OCI-LY7 (cell line): ENCODE measurements around the gene ANO10. TPM values are rescaled to one million over a fixed set of nuclear protein-coding genes. Genes with fewer than 3 reads are reported as not detected.

Experiments
- BruUV-seq: library from RNA; stranded (reverse); fragments of 400-500 nt; replicated peaks from 2 replicates; lab custom pipeline; 2021; lab: Mats Ljungman, UMichigan
- CTCF ChIA-PET: fragments of 300-600 bp; sonication (Branson Sonifier 250); formaldehyde crosslinking; loops from one replicate; lab custom pipeline; 2022; ENCODE audit warnings: antibody characterized with exemption; ENCODE audit not compliant: unreplicated experiment; lab: Charles Lee
- POLR2A ChIA-PET: fragments of 300-600 bp; sonication (Branson Sonifier 250); formaldehyde crosslinking; loops from one replicate; lab custom pipeline; 2022; ENCODE audit warnings: antibody characterized with exemption; lab: Charles Lee
- DNase-seq: peaks from one replicate; pipeline ENCODE4 v3.0.0-alpha.2; 2015; ENCODE audit warnings: low spot score
- H2AFZ ChIP-seq: fragments of 200-600 bp; sonication (generic), shearing (Covaris generic); 2 replicates; pipeline ENCODE4 v1.6.1; 2014; ENCODE audit warnings: mild to moderate bottlenecking, antibody characterized with exemption, low read length, moderate library complexity
- H3K27ac ChIP-seq: fragments of 200-600 bp; sonication (generic); 2 replicates; pipeline ENCODE4 v1.5.1; 2014; ENCODE audit warnings: mixed run types, low read depth, mild to moderate bottlenecking, moderate library complexity, low read length, inconsistent platforms; ENCODE audit not compliant: poor library complexity, severe bottlenecking
- H3K36me3 ChIP-seq: fragments of 200-600 bp; sonication (generic); 2 replicates; pipeline ENCODE4 v1.6.1; 2014; ENCODE audit warnings: mild to moderate bottlenecking, antibody characterized with exemption, low read length, moderate library complexity, mixed read lengths; ENCODE audit not compliant: insufficient read depth
- H3K4me1 ChIP-seq: fragments of 200-600 bp; sonication (generic); 2 replicates; pipeline ENCODE4 v1.5.1; 2014; ENCODE audit warnings: mild to moderate bottlenecking, low read length; ENCODE audit not compliant: insufficient read depth, poor library complexity, severe bottlenecking
- H3K4me2 ChIP-seq: fragments of 200-600 bp; sonication (generic); 2 replicates; pipeline ENCODE4 v1.6.1; 2014; ENCODE audit warnings: mild to moderate bottlenecking, low read length
- H3K4me3 ChIP-seq: fragments of 200-600 bp; sonication (generic); 2 replicates; pipeline ENCODE4 v1.5.1; 2014; ENCODE audit warnings: mild to moderate bottlenecking, low read depth, low read length; ENCODE audit not compliant: poor library complexity, severe bottlenecking
- H3K79me2 ChIP-seq: fragments of 200-600 bp; sonication (generic); 2 replicates; pipeline ENCODE4 v1.6.1; 2016; ENCODE audit warnings: low read depth, mild to moderate bottlenecking, low read length, moderate library complexity, mixed read lengths; ENCODE audit not compliant: insufficient read depth
- H3K9me2 ChIP-seq: fragments of 200-600 bp; sonication (generic); 2 replicates; pipeline ENCODE4 v1.6.1; 2016; ENCODE audit warnings: mild to moderate bottlenecking, low read length, mixed read lengths; ENCODE audit not compliant: insufficient read depth
- H3K9me3 ChIP-seq: fragments of 200-600 bp; sonication (generic); 2 replicates; pipeline ENCODE4 v1.6.1; 2014; ENCODE audit warnings: mild to moderate bottlenecking, mixed run types, low read length, mixed read lengths
- H4K20me1 ChIP-seq: fragments of 200-600 bp; sonication (generic); 2 replicates; pipeline ENCODE4 v1.6.1; 2014; ENCODE audit warnings: mild to moderate bottlenecking, antibody characterized with exemption, low read length, moderate library complexity, mixed read lengths; ENCODE audit not compliant: insufficient read depth
- CTCF ChIP-seq: fragments of 200-600 bp; sonication (generic); conservative IDR thresholded peaks from 2 replicates; pipeline ENCODE4 v1.5.1; 2014; ENCODE audit warnings: mild to moderate bottlenecking, antibody characterized with exemption, low read length, moderate library complexity, mixed read lengths
- EZH2phosphoT487 ChIP-seq: fragments of 200-600 bp; sonication (generic); IDR thresholded peaks from 2 replicates; pipeline ENCODE4 v1.6.1; 2018; ENCODE audit warnings: low read depth, borderline replicate concordance, mild to moderate bottlenecking, mixed run types, antibody characterized with exemption, low read length, moderate library complexity, mixed read lengths
- intact Hi-C: fragments of 100-400 bp; cut with micrococcal nuclease; formaldehyde crosslinking; loops from one replicate; pipeline ENCODE4 v1.10.0; 2022; ENCODE audit not compliant: unreplicated experiment
- total RNA-seq, 2 experiments: library from RNA; depleted of rRNA in 1 of 2; stranded (reverse); fragments of >200 nt in 1 of 2; shearing (Covaris generic) in 1 of 2; gene quantifications; 2 replicates each; pipeline ENCODE4 v1.2.3, GENCODE V29; 2014 to 2022

ANO10 gene
- total RNA-seq, 2 experiments from 2014 or later, result 2.2 to 5.8 TPM

GRCh38 chr3:43365601-43366305, 256.1 kb downstream of the ANO10 start:
- ChIA-PET POLR2A (interaction anchor here (0.6 kb wide), 1 partner anchor 311 kb away, joined by 3 read pairs; no protein-coding TSS in a partner anchor), CTCF (no interaction called here)
- Histone ChIP-seq H3K36me3 (no peaks in the 10 kb centered on the region), H3K79me2 (no peaks in the 10 kb centered on the region), H2AFZ (no peak overlapping the region), H3K9me3 (no peaks in the 10 kb centered on the region), H3K4me3 (no peak overlapping the region), H4K20me1 (no peaks in the 10 kb centered on the region), H3K4me2 (no peak overlapping the region), H3K9me2 (no peaks in the 10 kb centered on the region), H3K27ac (no peak overlapping the region), H3K4me1 (no peaks in the 10 kb centered on the region)
- no peak for DNase-seq
- intact Hi-C loops, result no loop called here
- TF ChIP-seq CTCF (no peak), EZH2phosphoT487 (no peak)
- BruUV-seq, result no TSS peak

- Histone ChIP-seq H2AFZ (no peak overlapping the region), H3K4me1 (no peaks in the 10 kb centered on the region), H3K36me3 (no peaks in the 10 kb centered on the region), H3K9me2 (no peaks in the 10 kb centered on the region), H3K27ac (no peak overlapping the region), H3K9me3 (no peaks in the 10 kb centered on the region), H4K20me1 (no peaks in the 10 kb centered on the region), H3K79me2 (no peaks in the 10 kb centered on the region), H3K4me3 (no peak overlapping the region), H3K4me2 (no peak overlapping the region)
- BruUV-seq, result no TSS peak
- CTCF ChIA-PET, result no interaction called here
- intact Hi-C loops, result no loop called here
- TF ChIP-seq CTCF, result no peak
- TF ChIP-seq EZH2phosphoT487, result no peak
- DNase-seq, result no peak
- POLR2A ChIA-PET, result interaction anchor here (0.6 kb wide), 1 partner anchor 311 kb away, joined by 3 read pairs; no protein-coding TSS in a partner anchor
These were observed 256.9 kb downstream of the ANO10 start for GRCh38 chr3:43364926-43365325.

- H3K4me1 ChIP-seq, result no peaks in the 10 kb centered on the region
- TF ChIP-seq CTCF, result no peak
- H3K4me2 ChIP-seq, result no peak overlapping the region
- ChIA-PET CTCF (no interaction called here), POLR2A (no interaction called here)
- H3K4me3 ChIP-seq, result no peak overlapping the region
- H3K27ac ChIP-seq, result no peak overlapping the region
- intact Hi-C loops, result no loop called here
- H3K36me3 ChIP-seq, result no peaks in the 10 kb centered on the region
- no peak for DNase-seq
- H2AFZ ChIP-seq, result no peak overlapping the region
- no TSS peak for BruUV-seq
- no peaks in the 10 kb centered on the region for H4K20me1 ChIP-seq
- H3K79me2 ChIP-seq, result no peaks in the 10 kb centered on the region
- no peaks in the 10 kb centered on the region for H3K9me2 ChIP-seq
- H3K9me3 ChIP-seq, result no peaks in the 10 kb centered on the region
These were observed 257.3 kb downstream of the ANO10 start for GRCh38 chr3:43364494-43364893.
